ENCODE measurements around the gene CACNA1B.

CACNA1B gene

GRCh38 chr9:137873408-137873807 is 4.2 kb upstream of the CACNA1B start:
- Histone ChIP-seq H3K4me3 (ENCODE audit: low read length) (no peak overlapping the region), H3K27ac (ENCODE audit: low read depth, low read length) (no peak overlapping the region), H3K9ac (ENCODE audit: low read length) (no peak overlapping the region), H3K36me3 (ENCODE audit: control insufficient read depth, insufficient read depth, low read length) (no peaks in the 10 kb centered on the region), H3K4me2 (ENCODE audit: low read length) (no peak overlapping the region), H3K27me3 (ENCODE audit: insufficient read depth, low read length, poor library complexity) (no peaks in the 10 kb centered on the region), H3K18ac (ENCODE audit: low read length) (no peak overlapping the region), H2BK5ac (ENCODE audit: low read length) (no peak overlapping the region), H3K4me1 (ENCODE audit: control insufficient read depth, low read depth, low read length) (no peaks in the 10 kb centered on the region), H2AK5ac (ENCODE audit: low read length) (no peak overlapping the region), H2BK15ac (replicated peaks; ENCODE audit: low read depth) (no peak overlapping the region), H3K23ac (ENCODE audit: low read length) (no peak overlapping the region), H3K79me2 (ENCODE audit: control insufficient read depth, insufficient read depth, low read length) (no peaks in the 10 kb centered on the region), H3K4ac (ENCODE audit: low read depth, low read length) (no peak overlapping the region), H4K5ac (ENCODE audit: low read length) (no peak overlapping the region), H2BK120ac (ENCODE audit: low read depth, low read length) (no peak overlapping the region), H3K56ac (ENCODE audit: low read length) (no peak overlapping the region), H4K8ac (ENCODE audit: low read depth, low read length) (no peak overlapping the region), H3K79me1 (ENCODE audit: low read length) (no peaks in the 10 kb centered on the region)
- no peak for DNase-seq
- no CpG with 5 or more reads among the region's 8 CpGs for WGBS (ENCODE audit: extremely low coverage, insufficient coverage, low lambda C conversion rate)

GRCh38 chr9:137873858-137874362 is 3.7 kb upstream of the CACNA1B start:
- no peak overlapping the region for H3K4me3 ChIP-seq (ENCODE audit: low read length)
- H3K79me2 ChIP-seq (ENCODE audit: control insufficient read depth, insufficient read depth, low read length) = no peaks in the 10 kb centered on the region
- H4K5ac ChIP-seq (ENCODE audit: low read length) = no peak overlapping the region
- no peak overlapping the region for H3K56ac ChIP-seq (ENCODE audit: low read length)
- no peaks in the 10 kb centered on the region for H3K27me3 ChIP-seq (ENCODE audit: insufficient read depth, low read length, poor library complexity)
- H3K4ac ChIP-seq (ENCODE audit: low read depth, low read length) = no peak overlapping the region
- H2BK15ac ChIP-seq (replicated peaks; ENCODE audit: low read depth) = no peak overlapping the region
- no peaks in the 10 kb centered on the region for H3K79me1 ChIP-seq (ENCODE audit: low read length)
- no peak overlapping the region for H4K8ac ChIP-seq (ENCODE audit: low read depth, low read length)
- H3K27ac ChIP-seq (ENCODE audit: low read depth, low read length) = no peak overlapping the region
- H3K36me3 ChIP-seq (ENCODE audit: control insufficient read depth, insufficient read depth, low read length) = no peaks in the 10 kb centered on the region
- no peak overlapping the region for H3K23ac ChIP-seq (ENCODE audit: low read length)
- no peak overlapping the region for H3K18ac ChIP-seq (ENCODE audit: low read length)
- WGBS (ENCODE audit: extremely low coverage, insufficient coverage, low lambda C conversion rate) = no CpG with 5 or more reads among the region's 9 CpGs
- no peak for DNase-seq
- H3K4me1 ChIP-seq (ENCODE audit: control insufficient read depth, low read depth, low read length) = no peaks in the 10 kb centered on the region
- H2BK5ac ChIP-seq (ENCODE audit: low read length) = no peak overlapping the region
- no peak overlapping the region for H3K9ac ChIP-seq (ENCODE audit: low read length)
- H2BK120ac ChIP-seq (ENCODE audit: low read depth, low read length) = no peak overlapping the region
- no peak overlapping the region for H3K4me2 ChIP-seq (ENCODE audit: low read length)
- H2AK5ac ChIP-seq (ENCODE audit: low read length) = no peak overlapping the region

- DNase-seq = no peak
- H4K5ac ChIP-seq (ENCODE audit: low read length) = no peak overlapping the region
- WGBS (ENCODE audit: extremely low coverage, insufficient coverage, low lambda C conversion rate) = no CpG with 5 or more reads among the region's 14 CpGs
- H3K79me1 ChIP-seq (ENCODE audit: low read length) = no peaks in the 10 kb centered on the region
- H2AK5ac ChIP-seq (ENCODE audit: low read length) = no peak overlapping the region
- no peak overlapping the region for H2BK15ac ChIP-seq (replicated peaks; ENCODE audit: low read depth)
- H3K9ac ChIP-seq (ENCODE audit: low read length) = no peak overlapping the region
- no peak overlapping the region for H3K4me3 ChIP-seq (ENCODE audit: low read length)
- H3K56ac ChIP-seq (ENCODE audit: low read length) = no peak overlapping the region
- H3K27ac ChIP-seq (ENCODE audit: low read depth, low read length) = no peak overlapping the region
- H3K27me3 ChIP-seq (ENCODE audit: insufficient read depth, low read length, poor library complexity) = no peaks in the 10 kb centered on the region
- no peak overlapping the region for H3K4ac ChIP-seq (ENCODE audit: low read depth, low read length)
- no peak overlapping the region for H3K23ac ChIP-seq (ENCODE audit: low read length)
- H3K79me2 ChIP-seq (ENCODE audit: control insufficient read depth, insufficient read depth, low read length) = no peaks in the 10 kb centered on the region
- no peak overlapping the region for H3K18ac ChIP-seq (ENCODE audit: low read length)
- H3K36me3 ChIP-seq (ENCODE audit: control insufficient read depth, insufficient read depth, low read length) = no peaks in the 10 kb centered on the region
- no peak overlapping the region for H3K4me2 ChIP-seq (ENCODE audit: low read length)
- H2BK5ac ChIP-seq (ENCODE audit: low read length) = no peak overlapping the region
- H3K4me1 ChIP-seq (ENCODE audit: control insufficient read depth, low read depth, low read length) = no peaks in the 10 kb centered on the region
- no peak overlapping the region for H4K8ac ChIP-seq (ENCODE audit: low read depth, low read length)
- no peak overlapping the region for H2BK120ac ChIP-seq (ENCODE audit: low read depth, low read length)
Observed at GRCh38 chr9:137875354-137875753, 2.2 kb upstream of the CACNA1B start.

GRCh38 chr9:137875846-137876245 is 1.7 kb upstream of the CACNA1B start:
- no peaks in the 10 kb centered on the region for H3K4me1 ChIP-seq (ENCODE audit: control insufficient read depth, low read depth, low read length)
- no peak overlapping the region for H3K56ac ChIP-seq (ENCODE audit: low read length)
- no CpG with 5 or more reads among the region's 10 CpGs for WGBS (ENCODE audit: extremely low coverage, insufficient coverage, low lambda C conversion rate)
- no peak overlapping the region for H2BK5ac ChIP-seq (ENCODE audit: low read length)
- H2BK15ac ChIP-seq (replicated peaks; ENCODE audit: low read depth) = no peak overlapping the region
- no peaks in the 10 kb centered on the region for H3K36me3 ChIP-seq (ENCODE audit: control insufficient read depth, insufficient read depth, low read length)
- no peak overlapping the region for H4K5ac ChIP-seq (ENCODE audit: low read length)
- no peak overlapping the region for H3K23ac ChIP-seq (ENCODE audit: low read length)
- H3K4me2 ChIP-seq (ENCODE audit: low read length) = no peak overlapping the region
- H3K27me3 ChIP-seq (ENCODE audit: insufficient read depth, low read length, poor library complexity) = no peaks in the 10 kb centered on the region
- H2BK120ac ChIP-seq (ENCODE audit: low read depth, low read length) = no peak overlapping the region
- H3K4me3 ChIP-seq (ENCODE audit: low read length) = no peak overlapping the region
- no peak overlapping the region for H3K18ac ChIP-seq (ENCODE audit: low read length)
- no peak overlapping the region for H2AK5ac ChIP-seq (ENCODE audit: low read length)
- no peak overlapping the region for H3K9ac ChIP-seq (ENCODE audit: low read length)
- no peak overlapping the region for H3K27ac ChIP-seq (ENCODE audit: low read depth, low read length)
- no peak overlapping the region for H4K8ac ChIP-seq (ENCODE audit: low read depth, low read length)
- no peak overlapping the region for H3K4ac ChIP-seq (ENCODE audit: low read depth, low read length)
- DNase-seq = no peak
- no peaks in the 10 kb centered on the region for H3K79me1 ChIP-seq (ENCODE audit: low read length)
- H3K79me2 ChIP-seq (ENCODE audit: control insufficient read depth, insufficient read depth, low read length) = no peaks in the 10 kb centered on the region

- H3K27me3 ChIP-seq (ENCODE audit: insufficient read depth, low read length, poor library complexity) = no peaks in the 10 kb centered on the region
- no peak overlapping the region for H2AK5ac ChIP-seq (ENCODE audit: low read length)
- no peak overlapping the region for H3K56ac ChIP-seq (ENCODE audit: low read length)
- DNase-seq = no peak
- no peak overlapping the region for H3K4ac ChIP-seq (ENCODE audit: low read depth, low read length)
- no peak overlapping the region for H3K9ac ChIP-seq (ENCODE audit: low read length)
- no peak overlapping the region for H3K4me2 ChIP-seq (ENCODE audit: low read length)
- H2BK5ac ChIP-seq (ENCODE audit: low read length) = no peak overlapping the region
- no peak overlapping the region for H3K23ac ChIP-seq (ENCODE audit: low read length)
- H3K27ac ChIP-seq (ENCODE audit: low read depth, low read length) = no peak overlapping the region
- no peak overlapping the region for H2BK15ac ChIP-seq (replicated peaks; ENCODE audit: low read depth)
- no CpG with 5 or more reads among the region's 8 CpGs for WGBS (ENCODE audit: extremely low coverage, insufficient coverage, low lambda C conversion rate)
- no peak overlapping the region for H4K5ac ChIP-seq (ENCODE audit: low read length)
- no peaks in the 10 kb centered on the region for H3K79me1 ChIP-seq (ENCODE audit: low read length)
- H3K4me3 ChIP-seq (ENCODE audit: low read length) = no peak overlapping the region
- no peak overlapping the region for H4K8ac ChIP-seq (ENCODE audit: low read depth, low read length)
- H3K18ac ChIP-seq (ENCODE audit: low read length) = no peak overlapping the region
- no peaks in the 10 kb centered on the region for H3K4me1 ChIP-seq (ENCODE audit: control insufficient read depth, low read depth, low read length)
- H3K36me3 ChIP-seq (ENCODE audit: control insufficient read depth, insufficient read depth, low read length) = no peaks in the 10 kb centered on the region
- no peak overlapping the region for H2BK120ac ChIP-seq (ENCODE audit: low read depth, low read length)
- no peaks in the 10 kb centered on the region for H3K79me2 ChIP-seq (ENCODE audit: control insufficient read depth, insufficient read depth, low read length)
Observed at GRCh38 chr9:137876269-137876668, 1.3 kb upstream of the CACNA1B start.

GRCh38 chr9:137876781-137877386 is 698 bp upstream of the CACNA1B start:
- no peaks in the 10 kb centered on the region for H3K36me3 ChIP-seq (ENCODE audit: control insufficient read depth, insufficient read depth, low read length)
- no peak overlapping the region for H3K18ac ChIP-seq (ENCODE audit: low read length)
- H2BK120ac ChIP-seq (ENCODE audit: low read depth, low read length) = no peak overlapping the region
- no peak overlapping the region for H3K27ac ChIP-seq (ENCODE audit: low read depth, low read length)
- no peak overlapping the region for H4K8ac ChIP-seq (ENCODE audit: low read depth, low read length)
- H3K4ac ChIP-seq (ENCODE audit: low read depth, low read length) = no peak overlapping the region
- no peak overlapping the region for H4K5ac ChIP-seq (ENCODE audit: low read length)
- no peaks in the 10 kb centered on the region for H3K79me2 ChIP-seq (ENCODE audit: control insufficient read depth, insufficient read depth, low read length)
- no peak overlapping the region for H3K23ac ChIP-seq (ENCODE audit: low read length)
- H3K79me1 ChIP-seq (ENCODE audit: low read length) = no peaks in the 10 kb centered on the region
- no peak overlapping the region for H3K4me3 ChIP-seq (ENCODE audit: low read length)
- H3K4me2 ChIP-seq (ENCODE audit: low read length) = no peak overlapping the region
- no peak overlapping the region for H3K9ac ChIP-seq (ENCODE audit: low read length)
- no peak overlapping the region for H3K56ac ChIP-seq (ENCODE audit: low read length)
- no peak overlapping the region for H2AK5ac ChIP-seq (ENCODE audit: low read length)
- no peaks in the 10 kb centered on the region for H3K27me3 ChIP-seq (ENCODE audit: insufficient read depth, low read length, poor library complexity)
- no peak overlapping the region for H2BK15ac ChIP-seq (replicated peaks; ENCODE audit: low read depth)
- no peak overlapping the region for H2BK5ac ChIP-seq (ENCODE audit: low read length)
- WGBS (ENCODE audit: extremely low coverage, insufficient coverage, low lambda C conversion rate) = no CpG with 5 or more reads among the region's 47 CpGs
- DNase-seq = no peak
- no peaks in the 10 kb centered on the region for H3K4me1 ChIP-seq (ENCODE audit: control insufficient read depth, low read depth, low read length)
